ENCODE results near the gene CDH26.

GRCh38 chr20:60050193-60050947, 92.1 kb downstream of the CDH26 start:
- peak; percentile 49 for TF ChIP-seq CTCF (IDR thresholded peaks at IDR 0.05; ENCODE audit: low read depth, low read length)
- TF ChIP-seq EZH2phosphoT487 (IDR thresholded peaks at IDR 0.05; ENCODE audit: low read depth), result no peak
